GM12875 (cell line): Measurements from ENCODE around the gene EPHA5.

Experiments
- H3K4me3 ChIP-seq: one replicate; pipeline ENCODE4 v1.5.1; 2011; ENCODE audit warnings: low read depth, low read length, control low read depth
- CTCF ChIP-seq: IDR thresholded peaks from 2 replicates; pipeline ENCODE4 v1.5.1; 2011; ENCODE audit warnings: low read depth, mild to moderate bottlenecking, control low read depth, inconsistent platforms, low read length, moderate library complexity, borderline replicate concordance; ENCODE audit not compliant: insufficient read depth

The EPHA5 gene

GRCh38 chr4:65393078-65393477 lies 277.2 kb downstream of the EPHA5 start:
- TF ChIP-seq CTCF, result no peak
- H3K4me3 ChIP-seq, result no peak overlapping the region

GRCh38 chr4:65392488-65392887 lies 277.8 kb downstream of the EPHA5 start:
- H3K4me3 ChIP-seq, result no peak overlapping the region

GRCh38 chr4:65391814-65392213 lies 278.5 kb downstream of the EPHA5 start:
- no peak for TF ChIP-seq CTCF
- no peak overlapping the region for H3K4me3 ChIP-seq

More at GRCh38 chr4:65392488-65392887, 277.8 kb downstream of the EPHA5 start:
- TF ChIP-seq CTCF, result no peak

- no peak for TF ChIP-seq CTCF
- no peak overlapping the region for H3K4me3 ChIP-seq
Observed at GRCh38 chr4:65391382-65391781, 278.9 kb downstream of the EPHA5 start.

- no peak for TF ChIP-seq CTCF
- H3K4me3 ChIP-seq, result no peak overlapping the region
Observed at GRCh38 chr4:65386927-65387326, 283.4 kb downstream of the EPHA5 start.

GRCh38 chr4:65383589-65384305 lies 286.5 kb downstream of the EPHA5 start:
- TF ChIP-seq CTCF, result no peak
- H3K4me3 ChIP-seq, result no peak overlapping the region

GRCh38 chr4:65381648-65382047 lies 288.6 kb downstream of the EPHA5 start:
- no peak overlapping the region for H3K4me3 ChIP-seq
- TF ChIP-seq CTCF, result no peak
